ENCODE measurements around the gene DCC. TPM values are rescaled to one million over a fixed set of nuclear protein-coding genes. Genes with fewer than 3 reads are reported as not detected.

The DCC gene
- total RNA-seq, 1 experiment from 2014 or later = not detected

DNA sequence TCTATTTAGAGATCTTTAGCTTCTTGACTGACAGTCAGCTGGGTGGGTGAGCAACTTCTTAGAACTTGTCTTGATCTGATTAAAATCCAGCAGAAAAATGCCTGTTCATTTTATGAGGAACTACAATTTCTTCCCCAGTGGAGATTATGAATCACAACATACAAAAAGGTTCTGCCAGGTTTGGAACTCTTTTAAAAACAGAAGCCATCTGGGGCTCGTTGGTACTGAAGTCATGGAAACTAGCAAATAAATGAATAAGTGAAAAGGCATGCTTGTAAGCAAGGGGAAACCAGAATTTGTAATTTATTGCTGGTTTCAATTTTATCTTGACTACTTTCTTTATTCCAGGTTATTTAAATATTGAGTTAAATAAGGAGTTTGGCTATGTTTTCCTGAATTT is 1117.1 kb downstream of the DCC start:
- Histone ChIP-seq H3F3A (ENCODE audit: insufficient read depth, low read depth) (no peaks in the 10 kb centered on the region), H3K27ac (no peak overlapping the region), H2AFZ (no peak overlapping the region), H3K4me1 (replicated peaks; ENCODE audit: insufficient read depth) (no peaks in the 10 kb centered on the region), H3K79me2 (ENCODE audit: low read depth) (no peaks in the 10 kb centered on the region), H4K20me1 (ENCODE audit: insufficient read depth) (no peaks in the 10 kb centered on the region), H3K27me3 (ENCODE audit: insufficient read depth, low read depth) (no peaks in the 10 kb centered on the region), H3K36me3 (ENCODE audit: low read depth) (no peaks in the 10 kb centered on the region), H3K9me2 (ENCODE audit: insufficient read depth) (no peaks in the 10 kb centered on the region), H3K4me3 (no peak overlapping the region), H3K4me2 (no peak overlapping the region), H3K9me3 (ENCODE audit: insufficient read depth, low read depth) (no peaks in the 10 kb centered on the region)
- intact Hi-C loops (cut with micrococcal nuclease; ENCODE audit: unreplicated experiment) = no loop called here
- ChIA-PET POLR2A (ENCODE audit: unreplicated experiment) (no interaction called here), CTCF (no interaction called here)
- no peak for DNase-seq
- no TSS peak for BruUV-seq (replicated peaks)
- TF ChIP-seq, protein P1, sequence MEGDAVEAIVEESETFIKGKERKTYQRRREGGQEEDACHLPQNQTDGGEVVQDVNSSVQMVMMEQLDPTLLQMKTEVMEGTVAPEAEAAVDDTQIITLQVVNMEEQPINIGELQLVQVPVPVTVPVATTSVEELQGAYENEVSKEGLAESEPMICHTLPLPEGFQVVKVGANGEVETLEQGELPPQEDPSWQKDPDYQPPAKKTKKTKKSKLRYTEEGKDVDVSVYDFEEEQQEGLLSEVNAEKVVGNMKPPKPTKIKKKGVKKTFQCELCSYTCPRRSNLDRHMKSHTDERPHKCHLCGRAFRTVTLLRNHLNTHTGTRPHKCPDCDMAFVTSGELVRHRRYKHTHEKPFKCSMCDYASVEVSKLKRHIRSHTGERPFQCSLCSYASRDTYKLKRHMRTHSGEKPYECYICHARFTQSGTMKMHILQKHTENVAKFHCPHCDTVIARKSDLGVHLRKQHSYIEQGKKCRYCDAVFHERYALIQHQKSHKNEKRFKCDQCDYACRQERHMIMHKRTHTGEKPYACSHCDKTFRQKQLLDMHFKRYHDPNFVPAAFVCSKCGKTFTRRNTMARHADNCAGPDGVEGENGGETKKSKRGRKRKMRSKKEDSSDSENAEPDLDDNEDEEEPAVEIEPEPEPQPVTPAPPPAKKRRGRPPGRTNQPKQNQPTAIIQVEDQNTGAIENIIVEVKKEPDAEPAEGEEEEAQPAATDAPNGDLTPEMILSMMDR (conservative IDR thresholded peaks at IDR 0.05) = no peak
- TF ChIP-seq EZH2 (IDR thresholded peaks at IDR 0.05; ENCODE audit: low read depth) = no peak

DNA sequence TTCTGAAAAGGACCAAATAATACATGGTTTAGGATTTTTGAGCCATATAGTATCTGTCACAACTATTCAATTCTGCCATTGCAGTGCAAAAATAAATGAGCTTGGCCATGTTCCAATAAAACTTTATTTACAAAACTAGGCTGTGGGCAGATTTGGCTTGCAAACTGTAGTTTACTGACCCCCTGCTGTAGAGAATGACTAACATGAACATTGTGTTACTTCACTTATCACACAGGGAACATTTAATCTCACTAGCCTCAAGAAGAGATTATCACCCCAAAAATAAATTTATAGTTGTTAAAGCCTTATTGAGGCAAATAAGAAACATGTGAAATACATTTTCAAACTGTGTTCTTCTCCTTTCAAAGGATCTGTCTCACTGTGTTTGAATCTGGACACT is 1118.3 kb downstream of the DCC start:
- Histone ChIP-seq H3K27ac (no peak overlapping the region), H3K36me3 (ENCODE audit: low read depth) (no peaks in the 10 kb centered on the region), H3K4me2 (no peak overlapping the region), H3K27me3 (ENCODE audit: insufficient read depth, low read depth) (no peaks in the 10 kb centered on the region), H3K79me2 (ENCODE audit: low read depth) (no peaks in the 10 kb centered on the region), H3K9me2 (ENCODE audit: insufficient read depth) (no peaks in the 10 kb centered on the region), H4K20me1 (ENCODE audit: insufficient read depth) (no peaks in the 10 kb centered on the region), H3K9me3 (ENCODE audit: insufficient read depth, low read depth) (no peaks in the 10 kb centered on the region), H2AFZ (no peak overlapping the region), H3K4me3 (no peak overlapping the region), H3K4me1 (replicated peaks; ENCODE audit: insufficient read depth) (no peaks in the 10 kb centered on the region), H3F3A (ENCODE audit: insufficient read depth, low read depth) (no peaks in the 10 kb centered on the region)
- no peak for TF ChIP-seq EZH2 (IDR thresholded peaks at IDR 0.05; ENCODE audit: low read depth)
- TF ChIP-seq, protein P1 (conservative IDR thresholded peaks at IDR 0.05) = no peak
- DNase-seq = no peak
- intact Hi-C loops (cut with micrococcal nuclease; ENCODE audit: unreplicated experiment) = no loop called here
- ChIA-PET POLR2A (ENCODE audit: unreplicated experiment) (no interaction called here), CTCF (no interaction called here)
- BruUV-seq (replicated peaks) = no TSS peak

DNA sequence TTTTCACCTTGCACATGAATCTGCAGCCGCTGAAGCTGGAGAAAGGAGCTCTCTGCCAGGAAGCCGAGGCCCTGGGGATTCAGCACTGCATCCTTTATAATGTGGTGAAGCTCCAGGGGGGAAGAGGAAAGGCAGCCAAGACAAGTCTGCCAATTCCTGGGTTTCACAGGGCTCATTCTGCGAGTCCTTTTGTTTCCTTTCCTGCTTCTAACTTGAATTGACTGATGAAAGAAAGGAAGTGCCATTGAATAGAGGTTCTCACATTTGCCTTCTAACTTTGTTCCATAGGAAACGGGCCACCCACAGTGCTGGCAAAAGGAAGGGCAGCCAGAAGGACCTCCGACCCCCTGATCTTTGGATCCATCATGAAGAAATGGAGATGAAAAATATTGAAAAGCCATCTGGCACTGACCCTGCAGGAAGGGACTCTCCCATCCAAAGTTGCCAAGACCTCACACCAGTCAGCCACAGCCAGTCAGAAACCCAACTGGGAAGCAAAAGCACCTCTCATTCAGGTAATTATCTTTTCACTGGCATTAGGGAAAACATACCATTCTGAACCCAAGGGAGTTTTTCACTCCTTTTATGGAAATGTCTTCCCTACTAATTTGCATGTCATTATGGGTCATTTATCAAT is 1119.1 kb downstream of the DCC start:
- Histone ChIP-seq H3K79me2 (ENCODE audit: low read depth) (no peaks in the 10 kb centered on the region), H3K4me2 (no peak overlapping the region), H3K9me3 (ENCODE audit: insufficient read depth, low read depth) (no peaks in the 10 kb centered on the region), H3K27me3 (ENCODE audit: insufficient read depth, low read depth) (no peaks in the 10 kb centered on the region), H3K4me3 (no peak overlapping the region), H3K4me1 (replicated peaks; ENCODE audit: insufficient read depth) (no peaks in the 10 kb centered on the region), H3K27ac (no peak overlapping the region), H2AFZ (no peak overlapping the region), H3K36me3 (ENCODE audit: low read depth) (no peaks in the 10 kb centered on the region), H4K20me1 (ENCODE audit: insufficient read depth) (no peaks in the 10 kb centered on the region), H3F3A (ENCODE audit: insufficient read depth, low read depth) (no peaks in the 10 kb centered on the region), H3K9me2 (ENCODE audit: insufficient read depth) (no peaks in the 10 kb centered on the region)
- intact Hi-C loops (cut with micrococcal nuclease; ENCODE audit: unreplicated experiment) = no loop called here
- CTCF ChIA-PET = no interaction called here
- TF ChIP-seq, protein P1 (conservative IDR thresholded peaks at IDR 0.05) = no peak
- TF ChIP-seq EZH2 (IDR thresholded peaks at IDR 0.05; ENCODE audit: low read depth) = no peak
- no peak for DNase-seq
- POLR2A ChIA-PET (ENCODE audit: unreplicated experiment) = no interaction called here
- BruUV-seq (replicated peaks) = no TSS peak

All from PC-9 (cell line).